ENCODE measurements around the gene NLN.
"Not testable (repeated sequence)": the region's sequence is repeated elsewhere in the genome, so short reads cannot be mapped to it uniquely, and the experiment has no call there.

The NLN gene

GRCh38 chr5:65775476-65775875 is 53.5 kb downstream of the NLN start:
- no peak for DNase-seq

GRCh38 chr5:65776441-65777141 is 54.6 kb downstream of the NLN start:
- DNase-seq, result no peak

GRCh38 chr5:65778126-65778525 is 56.1 kb downstream of the NLN start:
- DNase-seq, result no peak

GRCh38 chr5:65779643-65780042 is 57.6 kb downstream of the NLN start:
- DNase-seq, result no peak

- DNase-seq, result not testable (repeated sequence)
Observed at GRCh38 chr5:65788296-65788695, 66.3 kb downstream of the NLN start.

- DNase-seq, result no peak
Observed at GRCh38 chr5:65790371-65791163, 68.6 kb downstream of the NLN start.

GRCh38 chr5:65791712-65792673 is 70.0 kb downstream of the NLN start:
- DNase-seq, result no peak

- no peak for DNase-seq
Observed at GRCh38 chr5:65796269-65796668, 74.3 kb downstream of the NLN start.

GRCh38 chr5:65796751-65797316 is 74.8 kb downstream of the NLN start:
- DNase-seq, result no peak

- DNase-seq, result peak; percentile 82
Observed at GRCh38 chr5:65797481-65797880, 75.5 kb downstream of the NLN start.

- no peak for DNase-seq
Observed at GRCh38 chr5:65799857-65800256, 77.9 kb downstream of the NLN start.

- DNase-seq, result no peak
Observed at GRCh38 chr5:65800775-65801174, 78.8 kb downstream of the NLN start.

- DNase-seq, result no peak
Observed at GRCh38 chr5:65801352-65801783, 79.4 kb downstream of the NLN start.

GRCh38 chr5:65802080-65802479 is 80.1 kb downstream of the NLN start:
- DNase-seq, result no peak

GRCh38 chr5:65802820-65803219 is 80.8 kb downstream of the NLN start:
- no peak for DNase-seq

- no peak for DNase-seq
Observed at GRCh38 chr5:65803699-65804391, 81.8 kb downstream of the NLN start.

GRCh38 chr5:65805089-65805488 is 83.1 kb downstream of the NLN start:
- no peak for DNase-seq

- not testable (repeated sequence) for DNase-seq
Observed at GRCh38 chr5:65807494-65807893, 85.5 kb downstream of the NLN start.

GRCh38 chr5:65808251-65808741 is 86.3 kb downstream of the NLN start:
- DNase-seq, result no peak

- DNase-seq, result no peak
Observed at GRCh38 chr5:65808818-65809217, 86.8 kb downstream of the NLN start.

GRCh38 chr5:65809817-65810531 is 88.0 kb downstream of the NLN start:
- no peak for DNase-seq
